ENCODE data around the gene GGT1.
"Not testable (repeated sequence)": the region's sequence is repeated elsewhere in the genome, so short reads cannot be mapped to it uniquely, and the experiment has no call there.

Gene GGT1

DNA sequence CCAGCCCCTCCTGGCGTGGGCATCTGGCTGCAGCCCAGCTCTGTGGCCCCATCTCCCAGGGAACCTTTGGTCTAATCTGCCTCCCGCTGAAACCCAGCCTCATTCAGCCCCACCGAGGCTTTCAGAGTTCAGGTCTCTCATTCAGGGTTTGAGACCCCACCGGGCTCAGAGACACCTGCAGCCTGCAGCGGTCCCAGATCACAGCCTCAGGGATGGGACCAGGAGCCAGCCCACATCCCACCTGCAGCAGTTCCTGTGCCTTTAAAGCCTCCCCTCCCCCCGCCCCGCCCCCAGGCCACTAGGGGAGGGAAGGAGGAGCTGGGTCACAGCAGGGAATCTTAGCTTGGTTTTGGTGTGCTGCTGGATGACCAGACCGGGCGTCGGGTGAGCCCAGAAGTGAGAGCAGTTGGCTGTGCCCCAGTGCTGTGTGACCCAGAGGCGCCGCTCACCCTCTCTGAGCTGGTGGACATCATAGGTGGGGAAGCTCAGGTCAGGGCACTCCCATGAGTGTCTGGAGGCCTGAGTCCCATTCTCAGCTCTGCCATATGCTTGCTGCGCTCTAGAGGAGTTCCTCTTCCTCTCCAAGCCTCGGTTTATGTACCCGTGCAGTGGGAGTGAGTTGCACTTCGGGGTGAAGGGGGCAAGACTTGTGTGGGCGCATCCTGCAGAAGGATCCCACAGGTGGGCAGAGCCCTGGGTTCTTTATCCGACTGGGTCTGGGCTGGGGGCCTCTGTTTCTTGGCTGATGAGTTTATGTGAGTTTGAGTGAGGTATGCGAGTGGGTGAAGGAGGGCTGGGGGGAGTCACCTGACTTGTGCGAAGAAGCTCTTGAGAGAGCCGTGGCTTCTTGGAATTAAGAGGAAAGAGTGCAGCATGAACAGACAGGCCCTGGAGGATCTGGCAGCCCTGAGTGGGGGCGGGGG, at the start of gene GGT1:
Gene GGT1, plus strand, starts transcription at position 347 of the 923 bp plus-strand sequence. CDS start 7,889 bp downstream, outside the sequence.
- not testable (repeated sequence) for DNase-seq (ENCODE audit: low read depth in 2 of 3, low spot score in 1 of 3)

DNA sequence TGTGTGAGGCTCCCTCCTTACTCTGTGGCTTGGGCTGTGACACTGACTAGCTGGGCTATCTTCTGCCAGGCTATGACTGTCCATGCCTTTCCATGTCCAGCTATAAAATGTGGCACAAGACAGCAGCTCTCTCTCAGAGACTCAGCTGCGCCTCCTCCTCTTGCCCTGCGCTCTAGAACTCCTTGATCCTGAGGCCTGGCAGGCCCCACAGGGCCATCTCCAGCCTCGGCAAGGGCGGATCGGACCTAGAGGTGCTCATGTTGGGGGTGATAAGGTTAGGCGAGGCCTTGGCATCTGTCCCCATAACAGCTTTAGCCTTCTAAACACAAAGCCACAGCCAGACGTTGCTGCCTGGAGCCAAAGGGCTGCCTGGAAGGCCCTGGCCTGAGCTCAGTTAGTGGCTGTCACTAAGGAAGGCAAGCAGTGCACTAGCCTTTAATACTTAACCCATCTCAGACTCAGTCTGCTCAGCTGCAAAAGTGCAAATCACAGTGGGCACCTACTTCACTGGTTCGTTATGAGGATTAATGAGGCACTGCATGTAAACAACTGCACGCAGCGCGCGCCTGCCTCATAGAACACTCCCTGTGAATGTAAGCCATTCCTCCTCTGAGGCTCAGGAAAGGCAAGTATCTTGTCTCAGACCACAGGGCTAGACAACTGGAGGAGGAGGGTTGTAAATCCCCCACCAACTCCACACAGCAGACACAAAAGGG, 49.2 kb upstream of the GGT1 start:
- DNase-seq (ENCODE audit: low read depth in 2 of 3, low spot score in 1 of 3), result no peak

DNA sequence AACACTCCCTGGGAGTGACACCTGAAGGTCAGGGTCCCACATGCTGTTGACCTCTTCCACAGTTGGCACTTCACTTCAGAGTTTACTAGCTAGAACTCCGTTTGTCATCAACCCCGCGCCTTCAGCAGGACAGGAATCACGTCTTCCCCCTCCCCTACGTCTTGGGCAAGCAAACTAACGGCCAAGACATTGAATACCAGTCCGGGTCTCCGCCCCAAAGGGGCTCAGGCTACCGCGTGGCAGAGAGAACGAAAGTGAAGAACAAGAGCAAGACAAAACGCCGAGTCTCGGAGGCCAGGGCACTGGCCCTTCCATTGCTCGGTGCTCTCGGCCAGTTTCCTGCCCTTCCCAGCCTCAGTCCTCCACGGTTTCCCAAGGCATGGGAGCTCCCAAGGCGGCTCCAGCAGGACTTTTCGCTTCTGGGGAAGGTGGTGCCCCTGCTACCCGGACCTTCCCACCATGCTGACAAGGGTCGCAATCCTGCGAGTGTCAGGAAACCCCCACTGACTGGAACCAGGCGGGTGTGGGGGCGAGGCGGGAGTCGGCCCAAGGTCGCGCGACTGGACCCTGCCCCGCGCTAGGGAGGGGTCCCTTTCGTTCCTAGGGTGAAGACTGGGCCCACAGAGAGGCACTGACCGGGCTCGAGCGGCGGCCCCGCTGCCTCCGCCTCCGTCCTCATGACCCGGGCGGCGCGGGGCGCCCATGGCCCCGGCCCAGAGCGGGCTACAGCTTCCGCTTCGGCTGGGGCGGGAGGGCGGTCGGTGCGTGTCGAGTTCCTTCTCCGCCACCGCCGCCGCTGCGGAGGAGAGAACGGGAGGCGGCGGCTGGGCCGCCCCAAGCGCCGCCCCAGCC, 48.5 kb upstream of the GGT1 start, which contains the start of gene GUCD1:
Gene GUCD1, minus strand, starts transcription at position 826 of the 852 bp plus-strand sequence. Its CDS starts 147 bp downstream, at position 679.
- peak; percentile 6 to 14 (median 10) for DNase-seq (ENCODE audit: low read depth in 2 of 3, low spot score in 1 of 3)

DNA sequence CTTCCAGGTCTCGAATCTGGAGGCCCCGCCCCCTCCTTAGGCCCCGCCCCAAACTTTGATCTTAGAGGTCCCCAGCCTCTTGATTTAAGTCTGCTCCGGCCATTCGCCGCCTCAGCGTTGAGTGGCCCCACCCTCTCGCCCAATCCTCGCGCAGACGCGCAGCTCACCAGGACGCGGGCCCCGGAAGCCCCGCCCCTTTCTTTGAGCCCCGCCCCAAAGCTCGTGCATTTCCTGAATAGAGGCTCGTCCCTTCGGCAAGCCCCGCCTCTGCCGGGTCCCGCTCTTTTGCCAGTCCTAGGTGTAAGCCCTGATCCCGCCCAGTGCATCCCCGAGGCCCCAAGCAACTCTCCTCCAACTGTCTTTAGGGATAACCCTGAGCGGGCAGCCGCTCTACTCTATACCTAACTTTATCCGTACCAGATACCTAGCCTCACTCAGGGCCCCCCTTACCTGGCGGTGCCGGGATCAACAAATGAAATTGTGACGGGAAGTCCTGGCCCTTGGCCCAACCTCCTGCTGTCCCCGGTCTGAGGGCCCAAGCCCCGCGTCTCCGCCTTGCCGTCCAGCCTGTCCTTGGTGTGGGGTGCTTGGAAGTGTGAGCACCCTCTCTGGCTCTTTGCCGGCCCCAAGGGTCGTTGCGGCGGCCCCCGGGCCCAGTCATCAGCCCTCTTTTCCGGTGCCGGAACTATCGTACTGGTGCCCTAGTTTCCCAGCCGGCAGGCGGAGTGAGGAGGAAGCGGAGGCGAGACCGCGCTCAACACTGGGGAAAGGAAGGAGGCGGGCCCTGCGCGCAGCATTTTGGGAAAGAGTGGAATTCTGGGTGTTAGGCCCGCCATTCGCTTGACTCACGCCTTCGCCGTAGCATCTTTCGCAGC, 47.6 kb upstream of the GGT1 start, which contains the start of gene SNRPD3:
Gene SNRPD3, plus strand, starts transcription at position 835 of the 875 bp plus-strand sequence. CDS start 1,676 bp downstream, outside the sequence.
- peak; percentile 100 for DNase-seq (ENCODE audit: low read depth in 2 of 3, low spot score in 1 of 3)

DNA sequence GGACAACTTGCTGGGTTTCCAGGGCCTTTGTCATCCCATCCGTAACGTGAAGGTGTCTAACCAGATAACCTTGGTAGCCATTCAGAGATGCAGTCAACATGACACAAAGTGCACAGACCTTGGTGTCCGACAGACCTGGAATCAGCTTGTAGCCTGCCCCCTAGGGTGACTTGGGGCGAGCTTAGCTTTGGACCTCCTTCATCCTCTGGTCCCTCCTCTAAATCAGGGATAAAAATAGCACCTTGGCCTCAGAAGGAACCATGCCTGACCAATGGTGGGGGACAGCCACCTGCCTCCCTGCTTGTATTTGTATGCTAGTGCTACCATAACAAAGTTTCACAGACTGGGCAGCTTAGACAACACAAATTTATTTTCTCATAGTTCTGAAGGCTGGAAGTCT, 43.5 kb upstream of the GGT1 start:
- no peak for DNase-seq (ENCODE audit: low read depth in 2 of 3, low spot score in 1 of 3)

DNA sequence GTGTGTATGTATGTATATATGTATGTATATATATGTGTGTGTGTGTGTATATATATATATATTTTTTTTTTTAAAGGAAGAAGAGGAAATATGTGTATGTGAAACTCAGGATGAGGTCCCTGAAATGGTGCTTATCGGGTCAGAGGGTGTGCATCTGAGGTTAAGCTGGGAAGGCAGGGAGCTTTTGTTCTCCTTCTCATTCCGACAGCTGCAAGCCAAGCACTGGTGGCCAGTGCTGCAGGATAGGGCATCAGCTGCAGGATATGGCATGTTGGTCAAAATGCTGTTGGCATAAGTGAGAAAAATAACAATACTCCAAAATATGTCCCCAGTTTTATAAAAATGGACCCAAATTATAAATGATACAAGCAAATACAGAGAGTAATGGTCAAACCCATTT, 39.7 kb upstream of the GGT1 start:
- DNase-seq (ENCODE audit: low read depth in 2 of 3, low spot score in 1 of 3), result no peak

DNA sequence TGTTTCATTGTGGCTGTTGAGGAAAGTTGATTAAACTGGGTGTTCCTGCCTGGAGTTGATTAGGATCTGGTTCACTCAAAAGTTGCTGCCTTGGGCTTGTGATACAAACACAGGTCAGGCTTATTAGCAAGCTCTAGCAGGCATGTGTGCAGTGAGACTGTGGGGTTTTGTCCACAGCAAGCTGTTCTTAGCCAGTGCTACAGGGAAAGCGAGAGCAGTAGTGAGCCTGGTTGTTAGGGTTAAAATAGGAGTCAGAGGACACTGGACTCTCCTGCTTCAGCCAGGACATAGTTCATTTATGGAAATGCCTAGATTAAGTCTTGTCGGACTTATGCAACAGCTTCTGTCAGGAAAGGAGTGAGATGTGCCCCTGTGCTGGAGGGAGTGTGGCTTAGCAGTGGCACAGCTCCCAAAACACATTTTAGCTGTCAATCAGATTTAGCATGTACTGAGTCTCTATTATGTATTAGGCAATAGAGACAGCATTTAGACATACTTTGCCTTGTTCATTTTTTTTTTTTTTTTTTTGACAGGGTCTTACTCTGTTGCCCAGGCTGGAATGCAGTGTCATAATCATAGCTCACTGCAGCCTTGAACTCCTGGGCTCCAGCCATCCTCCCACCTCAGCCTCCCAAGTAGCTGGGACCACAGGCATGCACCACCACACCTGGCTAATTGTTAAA, 38.5 kb upstream of the GGT1 start:
- no peak for DNase-seq (ENCODE audit: low read depth in 2 of 3, low spot score in 1 of 3)

DNA sequence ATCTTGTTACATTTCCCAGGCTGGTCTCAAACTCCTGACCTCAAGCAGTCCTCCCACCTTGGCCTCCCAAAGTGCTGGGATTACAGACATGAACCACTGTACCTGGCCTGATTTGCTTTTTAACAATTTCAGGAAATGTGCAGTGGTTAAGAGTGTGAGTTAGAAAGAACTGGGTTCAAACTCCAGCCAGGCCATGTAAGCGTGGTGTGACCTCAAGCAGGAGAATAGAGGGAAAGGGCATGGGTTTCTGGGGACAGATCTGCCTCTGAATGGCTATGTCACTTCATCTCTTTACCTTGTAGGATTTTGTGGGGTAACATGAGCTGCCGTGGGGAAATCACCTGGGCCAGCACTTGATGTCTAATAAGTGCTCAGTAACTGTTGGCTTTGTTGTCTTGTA, 37.9 kb upstream of the GGT1 start:
- no peak for DNase-seq (ENCODE audit: low read depth in 2 of 3, low spot score in 1 of 3)

DNA sequence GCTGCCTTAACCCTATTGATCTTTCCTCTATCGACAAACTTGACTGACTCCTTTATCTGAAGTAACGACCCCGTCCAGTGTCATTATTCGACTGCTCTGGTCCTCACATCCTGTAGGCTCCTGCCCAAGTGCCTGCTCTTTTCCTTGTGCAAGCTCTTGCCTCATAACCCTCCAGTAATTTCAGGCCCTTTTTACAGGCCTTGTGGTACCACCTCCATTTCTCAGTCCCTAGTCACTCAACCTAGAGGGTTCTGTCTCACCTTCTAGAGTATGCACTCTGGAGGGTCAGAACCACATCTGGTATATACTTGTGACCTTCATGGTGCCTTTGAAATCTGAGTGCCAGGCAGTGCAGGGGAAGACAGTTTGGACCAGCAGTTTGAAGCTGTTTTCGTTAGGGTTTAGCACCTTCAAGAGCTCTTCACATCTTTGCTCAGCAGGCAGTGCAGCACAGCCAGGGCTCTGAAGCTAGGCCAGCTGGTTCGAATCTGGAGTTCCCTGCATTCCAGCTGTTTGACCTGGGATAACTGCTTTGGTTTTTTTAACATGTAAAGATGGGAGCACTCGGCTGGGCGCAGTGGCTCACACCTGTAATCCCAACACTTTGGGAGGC, 36.0 kb upstream of the GGT1 start:
- no peak for DNase-seq (ENCODE audit: low read depth in 2 of 3, low spot score in 1 of 3)

DNA sequence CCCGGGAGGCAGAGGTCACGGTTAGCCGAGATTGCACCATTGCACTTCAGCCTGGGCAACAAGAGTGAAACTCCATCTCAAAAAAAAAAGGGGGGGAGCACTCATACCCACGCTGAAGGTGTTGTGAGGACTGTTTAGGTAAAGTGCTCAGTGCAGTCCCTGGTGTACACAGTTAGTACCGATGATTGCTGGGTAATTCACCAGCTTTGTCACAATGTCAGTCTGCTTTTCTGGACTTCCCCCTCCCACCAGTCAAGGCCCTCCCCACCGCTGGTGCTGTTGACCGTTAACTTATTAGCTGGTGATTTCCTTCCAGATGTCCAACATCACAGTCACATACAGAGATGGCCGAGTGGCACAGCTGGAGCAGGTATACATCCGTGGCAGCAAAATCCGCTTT, 35.3 kb upstream of the GGT1 start:
- DNase-seq (ENCODE audit: low read depth in 2 of 3, low spot score in 1 of 3), result no peak

DNA sequence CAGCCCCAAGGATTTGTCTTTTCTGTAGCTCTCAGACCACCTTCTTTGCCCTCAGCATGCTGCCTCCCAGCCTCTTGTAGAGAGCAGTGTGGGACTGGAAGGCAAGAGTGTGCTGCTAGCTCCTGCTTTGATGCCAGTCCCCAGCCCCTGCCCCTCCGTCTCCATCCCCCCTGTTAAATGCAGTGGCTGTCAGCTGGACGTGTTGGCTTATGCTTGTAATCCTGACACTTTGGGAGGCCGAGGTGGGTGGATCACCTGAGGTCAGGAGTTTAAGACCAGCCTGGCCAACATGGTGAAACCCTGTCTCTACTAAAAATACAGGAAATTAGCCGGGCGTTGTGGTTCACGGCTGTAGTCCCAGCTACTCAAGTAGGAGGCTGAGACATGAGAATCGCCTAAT, 31.7 kb upstream of the GGT1 start:
- DNase-seq (ENCODE audit: low read depth in 2 of 3, low spot score in 1 of 3), result no peak

DNA sequence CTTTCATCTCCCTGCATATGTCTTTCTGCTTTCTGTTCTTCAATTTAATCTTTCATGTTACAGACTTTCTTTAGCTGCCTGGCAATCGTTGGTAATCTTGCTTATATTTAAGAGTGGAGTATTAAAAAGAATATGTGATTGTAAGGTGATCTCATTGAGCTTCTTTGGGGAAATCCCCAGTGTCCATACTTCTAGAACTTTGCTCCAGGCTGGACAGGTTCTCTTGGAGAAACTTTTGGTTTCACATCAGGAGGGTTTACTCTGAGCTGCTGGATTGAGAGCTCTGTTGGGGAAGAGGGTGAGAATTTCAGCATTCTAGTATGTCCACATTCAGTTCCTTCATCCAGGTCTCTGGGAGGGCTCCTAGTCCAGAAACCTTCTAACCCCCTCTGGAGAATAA, 26.2 kb upstream of the GGT1 start:
- DNase-seq (ENCODE audit: low read depth in 2 of 3, low spot score in 1 of 3), result no peak

DNA sequence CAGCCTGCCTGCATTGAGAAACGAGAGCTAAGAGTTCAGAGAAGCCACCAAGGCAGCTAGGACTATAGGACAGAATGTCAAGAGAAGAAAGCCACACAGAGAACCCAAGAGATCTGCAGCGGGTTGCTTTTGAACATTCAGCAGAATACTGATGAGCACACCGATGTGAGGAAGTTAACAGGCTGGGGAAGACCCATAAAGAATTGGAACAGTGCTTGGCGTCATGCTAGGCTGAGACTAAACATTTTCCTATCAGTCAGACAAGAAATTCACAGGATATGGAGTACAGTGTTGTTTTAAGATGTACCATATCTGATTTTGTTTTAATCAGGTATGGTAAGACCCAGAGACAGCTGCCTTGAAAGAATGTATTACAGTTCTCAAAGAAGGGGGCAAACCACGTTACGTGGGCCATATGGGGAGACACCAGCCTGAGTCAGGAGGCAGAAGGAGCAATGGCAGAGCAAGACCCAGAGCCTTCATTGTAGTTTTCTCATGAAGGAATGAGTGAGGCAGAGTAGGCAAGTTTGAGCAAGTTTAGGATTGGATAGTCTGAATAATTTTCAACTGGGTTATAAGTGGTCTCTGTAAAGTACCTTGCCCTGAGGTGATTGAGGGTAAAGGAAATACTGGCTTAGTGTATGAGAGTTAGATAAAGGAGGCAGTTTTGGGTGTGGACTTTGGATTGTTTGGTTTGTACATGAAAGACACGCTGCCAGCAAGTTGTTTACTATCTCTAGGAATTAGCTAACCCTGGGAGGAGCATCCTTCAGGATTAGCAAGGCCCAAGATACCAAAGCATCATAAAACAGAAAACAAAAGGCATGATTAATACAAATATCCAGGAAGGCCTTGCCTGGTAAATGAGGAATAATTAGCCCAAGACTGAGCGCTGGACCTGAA, 24.4 kb upstream of the GGT1 start:
- DNase-seq (ENCODE audit: low read depth in 2 of 3, low spot score in 1 of 3), result no peak

DNA sequence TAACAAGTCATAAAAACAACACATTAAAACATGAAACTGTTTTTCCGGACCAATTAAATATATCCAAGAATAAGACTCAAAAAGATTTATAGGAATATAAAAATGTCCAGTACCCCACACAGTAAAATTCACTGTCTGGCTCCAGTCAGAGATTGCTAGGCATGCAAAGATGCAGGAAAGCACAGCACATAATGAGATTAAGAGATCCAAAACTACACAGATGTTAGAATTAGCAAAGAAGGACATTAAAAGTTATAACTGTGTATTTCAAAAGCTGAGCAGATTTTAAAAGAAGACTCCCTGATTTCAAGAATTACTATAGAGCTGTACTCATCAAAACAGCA, 23.8 kb upstream of the GGT1 start:
- no peak for DNase-seq (ENCODE audit: low read depth in 2 of 3, low spot score in 1 of 3)

DNA sequence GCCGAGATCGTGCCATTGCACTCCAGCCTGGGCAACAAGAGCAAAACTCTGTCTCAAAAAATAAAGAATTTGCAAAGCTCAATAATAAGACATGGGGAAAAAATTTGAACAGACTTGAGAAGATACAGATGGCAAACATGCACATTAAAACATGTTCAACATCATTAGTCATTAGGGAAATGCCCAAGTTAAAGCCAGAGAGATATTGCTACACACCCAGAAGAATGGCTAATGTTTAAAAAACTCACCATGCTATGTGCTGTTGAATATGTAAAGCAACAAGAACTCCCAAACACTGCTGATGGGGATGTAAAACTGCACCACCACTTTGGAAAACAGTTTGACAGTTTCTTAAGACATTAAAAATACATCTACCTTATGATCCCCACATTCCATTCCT, 22.7 kb upstream of the GGT1 start:
- no peak for DNase-seq (ENCODE audit: low read depth in 2 of 3, low spot score in 1 of 3)

DNA sequence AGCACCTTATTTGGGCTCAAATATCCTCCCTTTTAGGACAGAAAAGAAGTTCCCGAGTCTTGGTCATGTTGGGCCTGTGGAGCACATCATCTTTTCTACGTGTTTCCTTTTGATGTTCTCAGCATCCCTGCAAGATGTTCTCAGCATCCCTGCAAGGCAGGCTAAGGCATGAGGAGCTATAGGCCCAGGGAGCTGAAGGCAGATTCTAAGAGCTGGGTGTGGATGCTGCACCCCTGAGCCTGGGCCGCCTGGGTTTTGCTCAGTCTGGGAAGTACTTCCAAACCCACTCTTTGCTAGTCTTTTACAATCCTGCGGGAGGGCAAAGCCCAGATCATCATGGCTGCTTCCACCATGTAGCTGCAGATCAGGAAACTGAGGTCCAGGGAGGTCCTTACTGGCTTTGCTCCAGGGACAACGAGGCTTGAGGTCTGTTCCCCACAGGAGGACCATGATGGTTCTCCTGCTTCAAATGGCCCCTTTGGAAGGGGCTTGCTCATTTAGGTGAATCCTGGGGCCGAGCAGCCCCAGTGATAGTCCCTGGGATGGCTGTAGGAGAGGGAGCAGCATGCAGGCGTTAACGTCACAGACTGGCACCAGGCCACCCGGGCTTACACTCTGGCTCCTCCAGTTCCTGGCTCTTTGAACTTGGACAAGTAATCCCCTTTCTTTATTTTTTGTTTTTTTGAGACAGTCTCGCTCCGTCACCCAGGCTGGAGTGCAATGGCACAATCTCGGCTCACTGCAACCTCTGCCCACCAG, 20.8 kb upstream of the GGT1 start:
- no peak for DNase-seq (ENCODE audit: low read depth in 2 of 3, low spot score in 1 of 3)
